K562 (cell line): ENCODE measurements around the gene JPH2. TPM values are rescaled to one million over a fixed set of nuclear protein-coding genes. Genes with fewer than 3 reads are reported as not detected.

Source experiments
- ATAC-seq: fragments of 200-7000 bp; cut with Tn5 transposase; 3 replicates; pipeline ENCODE4 v1.9.1; 2020; ENCODE audit warnings: moderate library complexity
- BruUV-seq: library from RNA; stranded (reverse); fragments of 400-500 nt; replicated peaks from 2 replicates; lab custom pipeline; 2021; lab: Mats Ljungman, UMichigan
- CTCF ChIA-PET: fragments of 300-600 bp; formaldehyde crosslinking; extraction: SDS; loops from one replicate; lab custom pipeline; 2021; ENCODE audit warnings: low intra/inter-chr PET ratio; lab: Yijun Ruan, JAX
- POLR2A ChIA-PET: fragments of 300-600, 350-650 bp; sonication (Branson Sonifier 250); formaldehyde crosslinking; extraction: SDS; loops from one replicate; lab custom pipeline; 2021; ENCODE audit warnings: antibody characterized with exemption, inconsistent platforms; lab: Yijun Ruan, JAX
- DNase-seq, 4 experiments: peaks; one replicate each; pipeline versions ENCODE4 v3.0.0 to v3.0.0-alpha.2; 2011 to 2018; ENCODE audit warnings: low spot score in 3 of 4, mixed read lengths in 3 of 4; ENCODE audit errors: extremely low read depth in 1 of 4
- FAIRE-seq: peaks from 2 replicates; lab custom pipeline; 2011; peaks lifted over from hg19 to GRCh38; lab: Jason Lieb, UNC
- H2AFZ ChIP-seq: 2 replicates; pipeline ENCODE4 v1.6.0; 2011; ENCODE audit warnings: low read depth, low read length, control low read depth, inconsistent platforms
- H3K27ac ChIP-seq: fragments of 200-600 bp; 3 replicates; pipeline ENCODE4 v1.8.0; 2011; ENCODE audit warnings: low read depth, mild to moderate bottlenecking, control low read depth, inconsistent platforms, low read length, moderate library complexity, mixed read lengths; ENCODE audit errors: extremely low read depth
- H3K27me3 ChIP-seq, 2 experiments: fragments of 300-600 bp in 1 of 2; 2 replicates in 1 of 2; 3 replicates in 1 of 2; pipeline versions ENCODE4 v1.6.0 to v1.8.0; 2011; ENCODE audit warnings: inconsistent platforms in 2 of 2, low read length in 2 of 2, mild to moderate bottlenecking in 1 of 2, mixed read lengths in 1 of 2, moderate library complexity in 1 of 2; ENCODE audit not compliant: control insufficient read depth in 2 of 2, insufficient read depth in 2 of 2
- H3K36me3 ChIP-seq: fragments of 300-600 bp; 3 replicates; pipeline ENCODE4 v1.8.0; 2011; ENCODE audit warnings: mild to moderate bottlenecking, low read length, inconsistent platforms; ENCODE audit not compliant: control insufficient read depth, insufficient read depth
- H3K4me1 ChIP-seq, 2 experiments: fragments of 200-600 bp in 1 of 2; replicated peaks in 1 of 2; 2 replicates in 1 of 2; 3 replicates in 1 of 2; pipeline versions ENCODE4 v1.5.1 to v1.8.0; 2011; ENCODE audit warnings: inconsistent platforms in 2 of 2, low read length in 2 of 2, mild to moderate bottlenecking in 1 of 2, mixed read lengths in 1 of 2, moderate library complexity in 1 of 2; ENCODE audit not compliant: control insufficient read depth in 2 of 2, insufficient read depth in 2 of 2
- H3K4me2 ChIP-seq: 2 replicates; pipeline ENCODE4 v1.6.1; 2011; ENCODE audit warnings: low read length, control low read depth, inconsistent platforms, mixed read lengths; ENCODE audit not compliant: insufficient read depth
- H3K4me3 ChIP-seq: fragments of 200-600 bp; sonication (generic), shearing (Covaris generic); 2 replicates; pipeline ENCODE4 v1.5.1; 2016; ENCODE audit warnings: control low read depth, inconsistent platforms
- H3K79me2 ChIP-seq: fragments of 200-600 bp; 3 replicates; pipeline ENCODE4 v1.8.0; 2011; ENCODE audit warnings: low read length, inconsistent platforms; ENCODE audit not compliant: control insufficient read depth, insufficient read depth
- H3K9ac ChIP-seq, 2 experiments: 2 replicates each; pipeline versions ENCODE4 v1.6.0 to v1.6.1; 2011; ENCODE audit warnings: low read depth in 2 of 2, low read length in 2 of 2, control low read depth in 1 of 2, inconsistent platforms in 1 of 2, mild to moderate bottlenecking in 1 of 2, mixed read lengths in 1 of 2; ENCODE audit not compliant: insufficient read depth in 1 of 2
- H3K9me1 ChIP-seq: one replicate; pipeline ENCODE4 v1.6.0; 2011; ENCODE audit warnings: inconsistent platforms, mild to moderate bottlenecking, low read length, moderate library complexity; ENCODE audit not compliant: control insufficient read depth, insufficient read depth
- H3K9me3 ChIP-seq: replicated peaks from 2 replicates; pipeline ENCODE4 v1.5.1; 2011; ENCODE audit warnings: low read depth, low read length, inconsistent platforms; ENCODE audit not compliant: control insufficient read depth, insufficient read depth
- H4K20me1 ChIP-seq: replicated peaks from 2 replicates; pipeline ENCODE4 v1.6.1; 2011; ENCODE audit warnings: low read length, inconsistent platforms, mixed read lengths; ENCODE audit not compliant: control insufficient read depth, insufficient read depth
- ELK1 ChIP-seq: sonication (generic); formaldehyde crosslinking; IDR thresholded peaks from 2 replicates; pipeline ENCODE4 v1.8.1; 2022; ENCODE audit warnings: missing genetic modification reagents
- FOXA1 ChIP-seq: fragments of 450-650 bp; IDR thresholded peaks from 2 replicates; pipeline ENCODE4 v1.6.1; 2016; ENCODE audit warnings: mild to moderate bottlenecking, borderline replicate concordance
- FOXK2 ChIP-seq, 2 experiments: fragments of 450-650 bp; IDR thresholded peaks in 1 of 2; conservative IDR thresholded peaks in 1 of 2; 2 replicates each; pipeline ENCODE4 v1.6.1; 2016; ENCODE audit warnings: low read depth in 2 of 2, mild to moderate bottlenecking in 1 of 2
- KHSRP ChIP-seq: fragments of 450-650 bp; IDR thresholded peaks from 2 replicates; pipeline ENCODE4 v1.6.1; 2017
- POLR3G ChIP-seq: IDR thresholded peaks from 2 replicates; pipeline ENCODE4 v1.6.1; 2011; ENCODE audit not compliant: insufficient read length, insufficient replicate concordance; ENCODE audit errors: extremely low read depth
- SFPQ ChIP-seq: fragments of 200-400 bp; formaldehyde crosslinking; IDR thresholded peaks from 2 replicates; pipeline ENCODE4 v1.6.1; 2017; ENCODE audit warnings: mild to moderate bottlenecking, low read depth, low read length, moderate library complexity
- TAF1 ChIP-seq: IDR thresholded peaks from 2 replicates; pipeline ENCODE4 v1.6.1; 2011; ENCODE audit warnings: mild to moderate bottlenecking, low read length, moderate library complexity; ENCODE audit not compliant: insufficient read depth, control insufficient read depth, severe bottlenecking; ENCODE audit errors: extremely low read depth
- ZNF696 ChIP-seq: fragments of 250-450 bp; sonication (Bioruptor Pico); conservative IDR thresholded peaks from 2 replicates; pipeline ENCODE4 v1.4.0; 2020; ENCODE audit warnings: mild to moderate bottlenecking, moderate library complexity
- ZNF766 ChIP-seq: fragments of 200-800 bp; sonication (Bioruptor generic); conservative IDR thresholded peaks from 2 replicates; pipeline ENCODE4 v1.6.1; 2016; ENCODE audit warnings: missing genetic modification characterization, missing compliant biosample characterization
- WGBS: fragments of 100-300 bp; shearing (Covaris generic); methylation state at CpG from one replicate; pipeline ENCODE4 v1.1.6; 2016; ENCODE audit warnings: low coverage, mixed read lengths; ENCODE audit not compliant: insufficient coverage; ENCODE audit errors: missing lambda C conversion rate; 5-methylcytosine and 5-hydroxymethylcytosine counted together
- in situ Hi-C: fragments of 300-500 bp; cut with MboI; formaldehyde crosslinking; loops from 4 replicates; pipeline ENCODE4 v1.15.0; 2018; ENCODE audit warnings: inconsistent platforms, mixed read lengths
- intact Hi-C: fragments of 100-400 bp; cut with micrococcal nuclease; formaldehyde crosslinking; loops from 2 replicates; pipeline ENCODE4 v1.14.2; 2022
- polyA plus RNA-seq, 8 experiments: library from polyadenylated mRNA; depleted of rRNA in 4 of 8; stranded (reverse) in 5 of 8; unstranded in 3 of 8; fragments of >200 nt; fragmentation: Nextera tagmentation in 2 of 8; fragmentation: Illumina TruSeq in 1 of 8; extraction: Ambion mirVana in 2 of 8; extraction: Trizol in 1 of 8; gene quantifications; 2 replicates each; pipeline versions ENCODE4 v1.2.1 to v1.2.3, GENCODE V29; 2011 to 2014; ENCODE audit warnings: inconsistent platforms in 1 of 8, missing spikeins in 1 of 8
- total RNA-seq, 7 experiments: library from RNA; depleted of rRNA in 6 of 7; stranded (reverse); fragments of >200 nt in 6 of 7; fragmentation: Illumina TruSeq in 2 of 7; extraction: Trizol in 2 of 7; gene quantifications; 2 replicates each; pipeline versions ENCODE4 v1.2.1 to v1.2.3, GENCODE V29; 2011 to 2021; ENCODE audit warnings: low replicate concordance in 1 of 7

Gene JPH2
- total and polyA plus RNA-seq, 9 of the 15 experiments (the other 6 are each of a cell fraction or from before 2014, with no cell fraction given): not detected

- BruUV-seq: no TSS peak
- in situ Hi-C loops (no loop called here), intact Hi-C loops (no loop called here)
- H3K9me3 ChIP-seq: no peaks in the 10 kb centered on the region
- no peak for ATAC-seq
- WGBS: 0% methylated on average over 1 of the region's 1 CpG
- H3K79me2 ChIP-seq: no peaks in the 10 kb centered on the region
- ChIA-PET POLR2A (interaction anchor here (1.0 kb wide), 1 partner anchor 10 kb away, joined by 4 read pairs; no protein-coding TSS in a partner anchor), CTCF (no interaction called here)
- H3K4me3 ChIP-seq: no peak overlapping the region
- H3K4me1 ChIP-seq: no peaks in the 10 kb centered on the region
- no peak overlapping the region for H3K4me2 ChIP-seq
- H4K20me1 ChIP-seq: 0 out of 2 replicates have a peak, but pooled peaks cover under 1% of the 10 kb centered on the region
- no peaks in the 10 kb centered on the region for H3K9me1 ChIP-seq
- H3K36me3 ChIP-seq: no peaks in the 10 kb centered on the region
- TF ChIP-seq ZNF766 (CRISPR knock-in tag): no peak
- no peak for TF ChIP-seq SFPQ
- no peak for TF ChIP-seq FOXA1
- no peak for TF ChIP-seq ZNF696
- TF ChIP-seq FOXK2 (conservative IDR thresholded peaks at IDR 0.05 in 1 of 2, IDR thresholded peaks at IDR 0.05 in 1 of 2; ENCODE audit: low read depth in 2 of 2): no peak
- TF ChIP-seq TAF1: no peak
- TF ChIP-seq ELK1: no peak
- no peak for TF ChIP-seq KHSRP
- TF ChIP-seq POLR3G: no peak
- TF ChIP-seq, all 486 proteins: peak for 0
- no peak for FAIRE-seq
- no peak overlapping the region for H2AFZ ChIP-seq
- no peak for DNase-seq
- H3K27ac ChIP-seq: no peak overlapping the region
- peaks cover 10 to 18% of the 10 kb centered on the region in 2 experiments; a peak in 2 of 5 replicates for H3K27me3 ChIP-seq
- no peak overlapping the region for H3K9ac ChIP-seq
Observed at GRCh38 chr20:44131704-44132103, 55.3 kb downstream of the JPH2 start.
